Body of pancreas (tissue), 4 donors: Measurements from ENCODE around the gene CEP250.
"Not testable (repeated sequence)": the region's sequence is repeated elsewhere in the genome, so short reads cannot be mapped to it uniquely, and the experiment has no call there.

ENCODE experiments used
- POLR2A ChIP-seq, 3 donors: fragments of 450-650 bp; IDR thresholded peaks; one replicate each; pipeline ENCODE4 v1.6.1; 2016; ENCODE audit warnings: antibody characterized with exemption in 3 of 3, mild to moderate bottlenecking in 2 of 3
- TF ChIP-seq, protein P1 (sequence below), 7 experiments: fragments of 450-650 bp in 4 of 7; fragments of 200-600 bp in 3 of 7; sonication (generic) in 3 of 7; IDR thresholded peaks; one replicate each; pipeline ENCODE4 v1.5.1; 2016 to 2019; ENCODE audit warnings: antibody characterized with exemption in 7 of 7

DNA sequence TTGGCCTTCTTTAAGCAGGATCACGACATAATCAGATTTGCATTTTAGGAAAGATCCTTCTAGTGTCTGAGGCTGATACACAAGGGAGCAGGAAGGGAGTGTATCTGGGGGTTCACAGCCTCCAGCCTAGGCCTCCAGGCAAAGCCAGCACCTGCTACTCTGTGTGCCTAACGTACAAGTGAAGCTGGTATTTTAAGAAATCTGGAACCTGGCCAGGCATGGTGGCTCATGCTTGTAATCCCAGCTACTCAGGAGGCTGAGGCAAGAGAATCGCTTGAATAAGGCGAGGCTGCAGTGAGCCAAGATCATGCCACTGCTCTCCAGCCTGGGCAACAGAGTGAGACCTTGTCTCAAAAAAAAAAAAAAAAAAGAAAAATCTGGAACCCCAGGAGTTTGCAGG lies 100.1 kb downstream of the CEP250 start:
- TF ChIP-seq, protein P1, sequence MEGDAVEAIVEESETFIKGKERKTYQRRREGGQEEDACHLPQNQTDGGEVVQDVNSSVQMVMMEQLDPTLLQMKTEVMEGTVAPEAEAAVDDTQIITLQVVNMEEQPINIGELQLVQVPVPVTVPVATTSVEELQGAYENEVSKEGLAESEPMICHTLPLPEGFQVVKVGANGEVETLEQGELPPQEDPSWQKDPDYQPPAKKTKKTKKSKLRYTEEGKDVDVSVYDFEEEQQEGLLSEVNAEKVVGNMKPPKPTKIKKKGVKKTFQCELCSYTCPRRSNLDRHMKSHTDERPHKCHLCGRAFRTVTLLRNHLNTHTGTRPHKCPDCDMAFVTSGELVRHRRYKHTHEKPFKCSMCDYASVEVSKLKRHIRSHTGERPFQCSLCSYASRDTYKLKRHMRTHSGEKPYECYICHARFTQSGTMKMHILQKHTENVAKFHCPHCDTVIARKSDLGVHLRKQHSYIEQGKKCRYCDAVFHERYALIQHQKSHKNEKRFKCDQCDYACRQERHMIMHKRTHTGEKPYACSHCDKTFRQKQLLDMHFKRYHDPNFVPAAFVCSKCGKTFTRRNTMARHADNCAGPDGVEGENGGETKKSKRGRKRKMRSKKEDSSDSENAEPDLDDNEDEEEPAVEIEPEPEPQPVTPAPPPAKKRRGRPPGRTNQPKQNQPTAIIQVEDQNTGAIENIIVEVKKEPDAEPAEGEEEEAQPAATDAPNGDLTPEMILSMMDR (IDR thresholded peaks at IDR 0.05) = not testable (repeated sequence)
- not testable (repeated sequence) for TF ChIP-seq POLR2A (IDR thresholded peaks at IDR 0.05)
